GM12878 (cell line): Measurements from ENCODE around the gene SLC1A1. TPM values are rescaled to one million over a fixed set of nuclear protein-coding genes. Genes with fewer than 3 reads are reported as not detected.

Experiments
- BACH1 ChIP-seq: fragments of 450-650 bp; IDR thresholded peaks from 2 replicates; pipeline ENCODE4 v1.6.1; 2017; ENCODE audit warnings: mild to moderate bottlenecking, borderline replicate concordance
- CHD1 ChIP-seq: IDR thresholded peaks from 2 replicates; pipeline ENCODE4 v1.6.1; 2012; ENCODE audit warnings: low read depth, low read length, improper control_type of control experiment
- CREM ChIP-seq: IDR thresholded peaks from 2 replicates; pipeline ENCODE4 v1.6.1; 2014; ENCODE audit warnings: antibody characterized with exemption, low read depth
- CTCF ChIP-seq, 3 experiments: IDR thresholded peaks in 2 of 3; conservative IDR thresholded peaks in 1 of 3; 2 replicates each; pipeline ENCODE4 v1.5.1; 2011; ENCODE audit warnings: low read depth in 3 of 3, low read length in 3 of 3, mild to moderate bottlenecking in 3 of 3, control low read depth in 2 of 3, moderate library complexity in 2 of 3, inconsistent platforms in 1 of 3, mixed read lengths in 1 of 3; ENCODE audit not compliant: control insufficient read depth in 2 of 3, insufficient read depth in 1 of 3; ENCODE audit errors: extremely low read depth in 1 of 3
- EED ChIP-seq: sonication (generic); IDR thresholded peaks from 2 replicates; pipeline ENCODE4 v1.6.1; 2016; ENCODE audit warnings: antibody characterized with exemption, low read depth
- EP300 ChIP-seq, 2 experiments: fragments of 150-350 bp in 1 of 2; IDR thresholded peaks; 2 replicates each; pipeline ENCODE4 v1.6.1; 2011 to 2012; ENCODE audit warnings: low read depth in 2 of 2, low read length in 2 of 2, borderline replicate concordance in 1 of 2, improper control_type of control experiment in 1 of 2, inconsistent platforms in 1 of 2; ENCODE audit not compliant: control insufficient read depth in 1 of 2
- FOXM1 ChIP-seq: IDR thresholded peaks from 2 replicates; pipeline ENCODE4 v1.6.1; 2012; ENCODE audit warnings: low read depth, mild to moderate bottlenecking, inconsistent platforms, low read length, moderate library complexity
- HCFC1 ChIP-seq: fragments of 150-350 bp; IDR thresholded peaks from 2 replicates; pipeline ENCODE4 v1.6.1; 2014; ENCODE audit warnings: low read length
- HDAC6 ChIP-seq: fragments of 200-600 bp; sonication (generic); IDR thresholded peaks from one replicate; pipeline ENCODE4 v1.8.0; 2017; ENCODE audit warnings: antibody characterized with exemption; ENCODE audit not compliant: unreplicated experiment
- IRF4 ChIP-seq: IDR thresholded peaks from 2 replicates; pipeline ENCODE4 v1.6.1; 2011; ENCODE audit warnings: low read depth, low read length
- KAT2A ChIP-seq: conservative IDR thresholded peaks from 2 replicates; pipeline ENCODE4 v1.6.1; 2011; ENCODE audit warnings: low read depth, low read length; ENCODE audit not compliant: control insufficient read depth
- MTA2 ChIP-seq: fragments of 450-650 bp; IDR thresholded peaks from 2 replicates; pipeline ENCODE4 v1.6.1; 2016; ENCODE audit warnings: low read depth, mild to moderate bottlenecking, moderate library complexity
- MXI1 ChIP-seq: fragments of 150-350 bp; IDR thresholded peaks from 2 replicates; pipeline ENCODE4 v1.6.1; 2011; ENCODE audit warnings: low read depth, mild to moderate bottlenecking, inconsistent platforms, low read length, improper control_type of control experiment
- NKRF ChIP-seq: fragments of 450-650 bp; conservative IDR thresholded peaks from 2 replicates; pipeline ENCODE4 v1.6.1; 2017; ENCODE audit warnings: mild to moderate bottlenecking, moderate library complexity
- NRF1 ChIP-seq: conservative IDR thresholded peaks from 2 replicates; pipeline ENCODE4 v1.6.1; 2011; ENCODE audit warnings: mild to moderate bottlenecking, low read depth, low read length, improper control_type of control experiment
- PAX8 ChIP-seq: fragments of 450-650 bp; IDR thresholded peaks from 2 replicates; pipeline ENCODE4 v1.6.1; 2017; ENCODE audit warnings: mild to moderate bottlenecking, moderate library complexity
- RFX5 ChIP-seq: IDR thresholded peaks from 2 replicates; pipeline ENCODE4 v1.6.1; 2011; ENCODE audit warnings: low read depth, low read length, improper control_type of control experiment
- SIX5 ChIP-seq: IDR thresholded peaks from 2 replicates; pipeline ENCODE4 v1.6.1; 2011; ENCODE audit warnings: mild to moderate bottlenecking, low read depth, low read length, moderate library complexity; ENCODE audit not compliant: severe bottlenecking
- SP1 ChIP-seq: IDR thresholded peaks from one replicate; pipeline ENCODE4 v1.6.1; 2011; ENCODE audit warnings: low read depth, low read length
- SREBF2 ChIP-seq: IDR thresholded peaks from 2 replicates; pipeline ENCODE4 v1.6.1; 2012; ENCODE audit warnings: mild to moderate bottlenecking, low read length
- TAF1 ChIP-seq: IDR thresholded peaks from 2 replicates; pipeline ENCODE4 v1.6.1; 2011; ENCODE audit warnings: mild to moderate bottlenecking, low read depth, low read length, borderline replicate concordance
- YY1 ChIP-seq: IDR thresholded peaks from 2 replicates; pipeline ENCODE4 v1.6.1; 2011; ENCODE audit warnings: low read depth, mild to moderate bottlenecking, low read length
- ZNF687 ChIP-seq: fragments of 450-650 bp; IDR thresholded peaks from 2 replicates; pipeline ENCODE4 v1.6.1; 2017; ENCODE audit warnings: mild to moderate bottlenecking, moderate library complexity
- polyA plus RNA-seq, 11 experiments: library from polyadenylated mRNA; depleted of rRNA in 4 of 11; unstranded in 6 of 11; stranded (reverse) in 5 of 11; fragments of >200 nt; fragmentation: Nextera tagmentation in 4 of 11; fragmentation: Illumina TruSeq in 1 of 11; extraction: Ambion mirVana in 4 of 11; extraction: Trizol in 1 of 11; gene quantifications; 1 replicate in 1 of 11; 2 replicates in 10 of 11; pipeline versions ENCODE4 v1.2.1 to v1.2.3, GENCODE V29; 2011 to 2016; ENCODE audit warnings: inconsistent platforms in 2 of 11, missing spikeins in 2 of 11, low read depth in 1 of 11
- total RNA-seq, 4 experiments: library from RNA; depleted of rRNA in 3 of 4; stranded (reverse); fragments of >200 nt in 3 of 4; fragmentation: Illumina TruSeq in 1 of 4; extraction: Trizol in 1 of 4; gene quantifications; 2 replicates each; pipeline versions ENCODE4 v1.2.1 to v1.2.3, GENCODE V29; 2013 to 2021

Gene SLC1A1
- total and polyA plus RNA-seq, 10 of the 15 experiments (the other 5 are each of a cell fraction or from before 2014, with no cell fraction given) = 4.2 to 24.9 (median 18.3) TPM

DNA sequence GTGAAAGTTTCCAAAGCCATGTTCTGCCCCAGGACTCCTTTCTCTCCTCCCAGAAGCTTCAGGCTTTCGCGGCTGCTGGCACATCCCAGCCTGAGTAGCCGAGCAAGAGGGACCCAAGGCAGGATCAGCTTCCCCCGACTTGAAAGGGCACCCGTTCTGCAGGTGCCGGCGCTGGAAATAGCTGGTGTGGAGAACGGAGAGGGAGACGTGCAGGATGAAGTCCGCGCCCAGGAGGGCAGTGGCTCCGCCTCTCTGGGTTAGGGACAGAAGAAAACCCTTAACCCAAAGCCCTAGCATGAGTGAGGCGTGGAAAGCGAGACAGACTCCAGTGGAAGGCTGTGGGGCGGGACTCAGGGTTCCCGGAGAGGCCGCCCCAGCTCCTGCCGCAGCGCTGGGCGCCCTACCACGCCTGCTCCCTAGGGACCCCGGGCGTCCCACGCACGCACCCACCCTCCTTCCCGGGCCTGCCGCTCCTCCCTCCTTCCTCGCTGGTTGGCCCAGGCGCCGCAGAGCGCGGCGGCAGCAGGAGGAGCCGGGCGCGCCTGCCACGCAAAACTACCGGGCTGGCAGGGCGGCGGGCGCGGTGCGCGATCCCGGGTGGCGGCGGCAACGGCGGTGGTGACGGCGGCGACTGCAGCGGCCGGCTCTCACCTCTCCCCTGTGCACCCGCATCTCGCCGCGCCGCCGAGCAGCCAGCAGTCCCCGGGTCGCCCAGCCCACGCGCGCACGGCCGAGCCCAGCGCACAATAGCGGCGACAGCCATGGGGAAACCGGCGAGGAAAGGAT, at the start of gene SLC1A1 (continued):
- TF ChIP-seq ZNF687 = 0 out of 2 replicates have a peak, but pooled peaks have one; percentile 42
- TF ChIP-seq NRF1 = no peak
- no peak; the same call in 1 of the 2 replicates for TF ChIP-seq CHD1
- peak; percentile 84 for TF ChIP-seq HDAC6
- TF ChIP-seq NKRF = 0 out of 2 replicates have a peak, but pooled peaks have one; percentile 32
- no peak for TF ChIP-seq SREBF2
- no peak for TF ChIP-seq CTCF (IDR thresholded peaks at IDR 0.05 in 2 of 3, conservative IDR thresholded peaks at IDR 0.05 in 1 of 3; ENCODE audit: control insufficient read depth in 2 of 3, extremely low read depth in 1 of 3, insufficient read depth in 1 of 3, low read depth in 3 of 3, low read length in 3 of 3)
- no peak for TF ChIP-seq RFX5
- TF ChIP-seq SP1 = peak; percentile 19
- TF ChIP-seq MXI1 = peak; percentile 65
- 0 out of 4 replicates have a peak, but pooled peaks of 1 of the 2 experiments have one; percentile 14 for TF ChIP-seq EP300 (IDR thresholded peaks at IDR 0.05; ENCODE audit: borderline replicate concordance in 1 of 2, control insufficient read depth in 1 of 2, low read depth in 2 of 2, low read length in 2 of 2)
- peak; percentile 39; the same call in 1 of the 2 replicates for TF ChIP-seq CREM
- no peak for TF ChIP-seq SIX5
- no peak for TF ChIP-seq FOXM1
- TF ChIP-seq TAF1 = peak; percentile 24; the same call in 1 of the 2 replicates
- no peak for TF ChIP-seq IRF4
- no peak; the same call in none of the 2 replicates for TF ChIP-seq YY1
- peak; percentile 97 for TF ChIP-seq BACH1
- TF ChIP-seq HCFC1 = no peak
- TF ChIP-seq KAT2A = no peak
- TF ChIP-seq MTA2 = 0 out of 2 replicates have a peak, but pooled peaks have one; percentile 19
- TF ChIP-seq PAX8 = no peak
- TF ChIP-seq EED = peak; percentile 83
